NCI-H146 treated with DMSO at 0.1 percent for 48 hours (cell line): ENCODE results near the gene CHERP.

Experiments used
- DNase-seq: peaks from one replicate; lab custom pipeline; 2025; ENCODE audit not compliant: unreplicated experiment; lab: John Stamatoyannopoulos, UW

The CHERP gene

GRCh38 chr19:16542045-16542909 is at the start of gene CHERP:
TSS of gene CHERP (minus strand) at chr19:16542437. CDS start at chr19:16542378, 59 bp downstream.
- DNase-seq = peak; percentile 92

GRCh38 chr19:16590876-16591802 is 48.9 kb upstream of the CHERP start:
- DNase-seq = no peak

GRCh38 chr19:16589917-16590316 is 47.7 kb upstream of the CHERP start:
- DNase-seq = no peak

- DNase-seq = no peak
These were observed 46.8 kb upstream of the CHERP start for GRCh38 chr19:16588824-16589577.

- peak; percentile 68 for DNase-seq
These were observed 45.9 kb upstream of the CHERP start for GRCh38 chr19:16587833-16588823.

GRCh38 chr19:16586991-16587832 is 45.0 kb upstream of the CHERP start:
- DNase-seq = peak; percentile 23

- no peak for DNase-seq
These were observed 44.2 kb upstream of the CHERP start for GRCh38 chr19:16586477-16586871.

GRCh38 chr19:16585808-16586476 is 43.7 kb upstream of the CHERP start:
- no peak for DNase-seq

GRCh38 chr19:16585094-16585801 is 43.0 kb upstream of the CHERP start:
- DNase-seq = no peak

GRCh38 chr19:16584248-16585093 is 42.2 kb upstream of the CHERP start:
- peak; percentile 30 for DNase-seq

- DNase-seq = no peak
These were observed 40.4 kb upstream of the CHERP start for GRCh38 chr19:16582486-16583261.

GRCh38 chr19:16581971-16582343 is 39.7 kb upstream of the CHERP start:
- no peak for DNase-seq

GRCh38 chr19:16581145-16581970 is 39.1 kb upstream of the CHERP start:
- no peak for DNase-seq

- no peak for DNase-seq
These were observed 37.1 kb upstream of the CHERP start for GRCh38 chr19:16579381-16579780.

GRCh38 chr19:16577531-16577985 is 35.3 kb upstream of the CHERP start:
- no peak for DNase-seq
